ENCODE data around the gene SUPT5H.

DNA sequence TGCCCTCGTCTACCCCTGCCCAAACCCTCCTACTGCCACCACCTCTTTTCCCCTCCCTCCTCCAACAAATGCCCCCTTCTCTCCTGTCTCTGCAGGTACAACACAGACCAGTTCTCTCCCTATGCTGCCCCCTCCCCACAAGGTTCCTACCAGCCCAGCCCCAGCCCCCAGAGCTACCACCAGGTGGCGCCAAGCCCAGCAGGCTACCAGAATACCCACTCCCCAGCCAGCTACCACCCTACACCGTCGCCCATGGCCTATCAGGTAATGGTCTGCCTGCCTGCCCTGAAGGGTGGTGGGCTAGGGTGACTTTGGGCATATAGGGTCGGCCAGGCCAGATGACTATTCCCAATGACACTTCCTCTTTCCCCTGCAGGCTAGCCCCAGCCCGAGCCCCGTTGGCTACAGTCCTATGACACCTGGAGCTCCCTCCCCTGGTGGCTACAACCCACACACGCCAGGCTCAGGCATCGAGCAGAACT is 28.8 kb downstream of the SUPT5H start:
- TF ChIP-seq, protein P1, sequence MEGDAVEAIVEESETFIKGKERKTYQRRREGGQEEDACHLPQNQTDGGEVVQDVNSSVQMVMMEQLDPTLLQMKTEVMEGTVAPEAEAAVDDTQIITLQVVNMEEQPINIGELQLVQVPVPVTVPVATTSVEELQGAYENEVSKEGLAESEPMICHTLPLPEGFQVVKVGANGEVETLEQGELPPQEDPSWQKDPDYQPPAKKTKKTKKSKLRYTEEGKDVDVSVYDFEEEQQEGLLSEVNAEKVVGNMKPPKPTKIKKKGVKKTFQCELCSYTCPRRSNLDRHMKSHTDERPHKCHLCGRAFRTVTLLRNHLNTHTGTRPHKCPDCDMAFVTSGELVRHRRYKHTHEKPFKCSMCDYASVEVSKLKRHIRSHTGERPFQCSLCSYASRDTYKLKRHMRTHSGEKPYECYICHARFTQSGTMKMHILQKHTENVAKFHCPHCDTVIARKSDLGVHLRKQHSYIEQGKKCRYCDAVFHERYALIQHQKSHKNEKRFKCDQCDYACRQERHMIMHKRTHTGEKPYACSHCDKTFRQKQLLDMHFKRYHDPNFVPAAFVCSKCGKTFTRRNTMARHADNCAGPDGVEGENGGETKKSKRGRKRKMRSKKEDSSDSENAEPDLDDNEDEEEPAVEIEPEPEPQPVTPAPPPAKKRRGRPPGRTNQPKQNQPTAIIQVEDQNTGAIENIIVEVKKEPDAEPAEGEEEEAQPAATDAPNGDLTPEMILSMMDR (IDR thresholded peaks at IDR 0.05): peak in 5 of 7 experiments; percentile 52 to 79 (median 76)
- TF ChIP-seq POLR2A (IDR thresholded peaks at IDR 0.05): no peak
- no peak for TF ChIP-seq EP300 (IDR thresholded peaks at IDR 0.05)
